ENCODE data around the gene ZNF524.

DNA sequence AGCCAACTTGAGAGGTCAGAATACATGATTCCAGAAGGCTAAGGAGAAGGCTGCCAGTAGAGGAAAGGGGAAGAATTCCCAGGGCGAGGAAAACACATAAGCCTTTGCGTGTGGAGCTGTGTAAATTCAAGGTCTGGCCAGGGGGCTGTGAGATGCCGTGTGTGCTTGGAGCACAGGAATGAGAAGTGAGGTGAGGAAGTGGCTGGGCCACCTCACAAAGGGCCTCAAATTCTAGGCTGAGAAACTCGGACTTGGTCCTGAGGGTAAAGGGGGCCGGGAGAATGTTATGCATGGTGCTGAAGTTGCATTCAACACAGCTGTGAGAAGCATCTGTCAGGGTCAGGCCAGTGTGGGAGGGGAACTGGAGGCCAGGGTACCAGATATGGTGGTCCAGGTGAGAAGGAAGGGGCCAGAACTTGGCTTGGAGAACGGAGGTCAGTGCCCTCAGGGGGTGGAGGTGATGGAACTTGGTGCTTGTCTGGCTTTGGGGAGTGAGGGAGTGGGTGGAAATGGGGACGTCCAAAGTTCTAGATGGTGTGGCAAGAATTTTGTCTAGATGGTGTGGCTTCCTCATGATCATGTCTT lies 35.9 kb downstream of the ZNF524 start:
- TF ChIP-seq, protein P1, sequence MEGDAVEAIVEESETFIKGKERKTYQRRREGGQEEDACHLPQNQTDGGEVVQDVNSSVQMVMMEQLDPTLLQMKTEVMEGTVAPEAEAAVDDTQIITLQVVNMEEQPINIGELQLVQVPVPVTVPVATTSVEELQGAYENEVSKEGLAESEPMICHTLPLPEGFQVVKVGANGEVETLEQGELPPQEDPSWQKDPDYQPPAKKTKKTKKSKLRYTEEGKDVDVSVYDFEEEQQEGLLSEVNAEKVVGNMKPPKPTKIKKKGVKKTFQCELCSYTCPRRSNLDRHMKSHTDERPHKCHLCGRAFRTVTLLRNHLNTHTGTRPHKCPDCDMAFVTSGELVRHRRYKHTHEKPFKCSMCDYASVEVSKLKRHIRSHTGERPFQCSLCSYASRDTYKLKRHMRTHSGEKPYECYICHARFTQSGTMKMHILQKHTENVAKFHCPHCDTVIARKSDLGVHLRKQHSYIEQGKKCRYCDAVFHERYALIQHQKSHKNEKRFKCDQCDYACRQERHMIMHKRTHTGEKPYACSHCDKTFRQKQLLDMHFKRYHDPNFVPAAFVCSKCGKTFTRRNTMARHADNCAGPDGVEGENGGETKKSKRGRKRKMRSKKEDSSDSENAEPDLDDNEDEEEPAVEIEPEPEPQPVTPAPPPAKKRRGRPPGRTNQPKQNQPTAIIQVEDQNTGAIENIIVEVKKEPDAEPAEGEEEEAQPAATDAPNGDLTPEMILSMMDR (IDR thresholded peaks at IDR 0.05): no peak
- TF ChIP-seq POLR2AphosphoS5 (IDR thresholded peaks at IDR 0.05): no peak
